Retina (tissue), 1 donor: ENCODE data around the gene ADAMTS2.

Experiments
- DNase-seq: peaks from one replicate; pipeline ENCODE4 v3.0.0-alpha.2; 2016

The ADAMTS2 gene

DNA sequence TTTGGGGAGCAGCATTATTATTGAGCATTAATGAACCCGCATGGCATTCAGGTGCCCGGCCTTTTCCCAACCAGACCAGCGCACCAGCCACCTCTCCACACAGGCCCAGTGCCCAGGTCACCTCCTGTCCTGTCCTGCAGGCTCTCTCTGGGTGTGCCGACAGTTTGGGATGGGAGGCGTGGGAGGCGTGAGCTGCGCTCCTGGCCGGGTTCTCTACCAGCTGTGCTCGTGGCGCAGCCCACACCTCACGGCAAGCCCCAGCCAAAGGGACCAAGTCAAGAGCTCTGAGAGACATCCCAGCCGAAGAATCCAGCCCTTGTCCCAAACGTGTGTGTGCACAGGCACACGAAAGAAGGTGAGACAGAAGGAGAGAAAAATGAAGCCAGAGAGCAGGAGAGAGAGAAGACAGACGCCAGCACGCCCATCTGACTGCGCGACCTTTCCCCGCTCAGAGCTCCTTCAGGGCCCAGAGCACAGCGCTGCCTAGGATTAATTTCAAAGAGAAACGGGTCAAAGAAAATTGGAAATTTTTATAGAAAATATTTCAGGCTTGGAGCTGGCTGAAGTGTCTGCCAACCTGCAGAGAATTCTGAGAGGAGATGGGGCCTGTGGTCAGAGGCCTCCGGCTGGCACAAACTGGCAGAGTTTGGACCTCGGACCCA, 81.7 kb downstream of the ADAMTS2 start:
- no peak for DNase-seq

DNA sequence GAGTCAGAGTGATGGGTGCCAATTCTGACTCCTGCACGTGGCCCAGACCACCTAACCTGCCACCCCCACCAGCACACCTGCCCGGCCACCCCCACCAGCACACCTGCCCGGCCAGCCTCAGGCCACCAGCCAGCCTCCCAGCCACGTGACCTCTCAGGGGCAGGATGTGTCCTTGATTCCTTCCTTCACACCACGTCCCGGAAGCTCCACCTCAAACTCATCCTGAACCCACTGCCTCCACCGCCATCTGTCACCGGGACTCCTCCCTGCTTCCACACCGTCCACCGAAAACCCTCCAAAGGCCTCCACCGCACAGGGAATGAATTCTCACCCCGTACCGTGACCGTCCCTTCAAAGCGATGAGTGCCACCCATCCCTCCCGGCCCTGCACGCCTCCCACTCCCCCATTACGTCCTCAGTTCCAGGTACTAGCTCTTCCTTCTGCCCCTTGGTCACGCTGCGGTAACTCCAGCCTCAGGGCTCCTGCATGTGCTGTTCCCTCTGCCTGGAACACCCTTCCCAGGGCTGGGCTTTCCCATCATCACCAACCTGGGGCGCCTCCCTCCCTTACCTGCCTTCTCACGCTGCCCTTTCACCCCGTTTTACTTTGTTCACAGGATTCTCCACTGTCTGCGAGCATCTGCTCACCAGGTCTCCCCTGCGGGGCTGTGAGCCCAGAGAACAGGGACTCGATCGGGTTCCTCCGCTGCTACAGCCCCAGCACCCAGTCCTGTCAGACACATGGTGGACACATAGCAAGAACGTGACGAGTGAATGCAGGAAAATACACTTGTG, 82.9 kb downstream of the ADAMTS2 start:
- no peak for DNase-seq

DNA sequence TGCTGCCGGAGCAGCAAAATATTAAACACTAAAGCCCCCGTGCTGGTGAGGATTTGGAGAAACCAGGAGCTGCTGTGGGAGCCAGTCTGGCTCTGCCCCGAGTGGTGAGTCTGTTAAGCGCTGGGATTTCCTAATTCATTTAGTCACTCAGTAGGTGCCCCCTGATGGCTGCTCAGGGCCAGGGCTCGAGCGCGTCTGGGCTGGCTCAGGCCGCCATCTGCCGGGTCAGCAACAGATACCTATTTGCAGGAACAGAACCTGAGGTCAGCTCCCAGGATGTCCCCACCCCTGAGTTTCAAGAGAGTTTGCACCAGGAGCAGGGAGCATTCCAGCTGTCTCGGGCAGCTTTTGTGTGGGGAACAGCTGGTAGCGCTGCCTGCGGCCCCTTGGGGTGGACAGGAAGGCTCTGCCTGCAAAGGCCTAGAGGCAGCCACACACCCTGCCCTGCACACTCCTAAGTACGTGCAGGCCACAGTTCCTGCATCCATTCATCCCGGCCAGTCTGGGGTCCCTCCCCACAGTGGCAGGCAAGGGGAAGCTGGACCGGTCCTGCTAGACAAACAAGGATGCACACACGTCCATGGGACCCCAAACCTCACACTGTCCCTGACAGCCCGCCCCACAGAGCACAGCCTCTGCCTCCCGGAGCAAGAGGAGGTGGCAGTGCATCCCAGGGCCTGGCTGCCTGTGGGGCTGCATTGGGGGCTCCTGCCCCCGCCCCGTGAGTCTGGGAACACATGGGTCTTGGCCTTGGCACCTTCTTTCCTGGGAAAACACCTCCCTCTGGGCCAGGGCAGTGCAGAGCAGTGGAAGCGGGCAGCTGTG, 83.7 kb downstream of the ADAMTS2 start:
- peak; percentile 75 for DNase-seq

DNA sequence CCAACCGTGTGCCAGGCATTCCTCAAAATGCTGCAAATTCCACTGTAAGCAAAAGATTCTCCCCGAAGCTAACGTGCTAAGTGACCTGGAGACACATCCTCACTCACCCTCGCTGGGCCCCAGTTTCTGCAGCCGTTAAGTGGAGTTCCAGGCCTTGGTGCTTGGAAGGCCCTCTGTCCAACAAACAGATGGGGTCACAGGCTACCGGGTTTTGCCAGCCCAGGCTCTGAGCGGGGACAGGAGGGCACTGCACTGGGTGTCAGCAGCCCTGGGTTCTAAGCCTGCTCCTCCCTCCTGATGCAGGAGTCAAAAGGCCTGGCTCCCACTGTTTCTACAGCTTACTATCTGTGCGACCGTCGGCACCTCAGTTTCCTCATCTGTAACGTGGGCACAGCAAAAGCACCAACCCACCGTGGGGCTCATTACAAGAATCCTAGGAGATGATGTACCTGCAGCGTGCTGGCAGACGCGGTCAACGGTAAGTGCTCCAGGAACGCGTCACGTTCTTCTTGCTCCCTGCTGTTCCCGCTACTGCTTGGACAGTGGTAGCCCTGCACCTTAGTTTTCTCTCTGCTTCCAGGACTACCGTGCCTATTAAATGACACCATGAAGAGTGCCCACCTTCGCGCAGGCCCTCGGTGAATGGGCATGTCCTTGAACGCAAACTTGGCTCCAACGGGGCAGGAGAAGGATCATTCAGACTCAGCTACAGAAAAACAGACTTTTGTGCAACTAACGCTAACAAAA, 84.8 kb downstream of the ADAMTS2 start:
- DNase-seq = no peak

DNA sequence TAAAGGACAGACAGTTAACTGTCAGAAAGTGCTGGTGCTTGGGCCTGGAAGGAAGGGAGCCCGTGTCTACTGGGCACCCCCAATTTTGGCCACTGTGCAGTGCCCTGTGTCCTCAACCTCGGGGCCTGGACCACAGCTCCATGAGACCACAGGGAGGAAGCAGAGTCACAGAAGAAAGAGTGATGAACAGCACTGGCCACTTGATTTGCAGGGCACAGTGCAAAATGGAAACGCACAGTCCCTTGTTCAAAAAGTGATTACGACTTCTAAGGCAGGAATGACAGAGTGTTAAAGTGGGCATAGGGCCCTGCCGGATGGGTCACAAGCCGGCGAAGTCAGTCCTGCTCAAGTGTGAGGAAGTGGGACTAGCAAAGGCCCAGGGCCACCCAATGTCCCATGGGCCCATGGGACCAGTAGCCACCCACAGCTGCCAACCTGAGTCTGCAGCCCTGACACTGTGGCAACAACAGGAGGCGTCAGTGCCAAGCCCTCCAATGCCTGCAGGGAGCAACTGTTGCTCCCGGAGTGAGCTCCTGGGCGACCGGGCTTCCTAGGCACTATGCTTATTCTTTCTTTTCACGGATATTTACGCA, 85.4 kb downstream of the ADAMTS2 start:
- no peak for DNase-seq

DNA sequence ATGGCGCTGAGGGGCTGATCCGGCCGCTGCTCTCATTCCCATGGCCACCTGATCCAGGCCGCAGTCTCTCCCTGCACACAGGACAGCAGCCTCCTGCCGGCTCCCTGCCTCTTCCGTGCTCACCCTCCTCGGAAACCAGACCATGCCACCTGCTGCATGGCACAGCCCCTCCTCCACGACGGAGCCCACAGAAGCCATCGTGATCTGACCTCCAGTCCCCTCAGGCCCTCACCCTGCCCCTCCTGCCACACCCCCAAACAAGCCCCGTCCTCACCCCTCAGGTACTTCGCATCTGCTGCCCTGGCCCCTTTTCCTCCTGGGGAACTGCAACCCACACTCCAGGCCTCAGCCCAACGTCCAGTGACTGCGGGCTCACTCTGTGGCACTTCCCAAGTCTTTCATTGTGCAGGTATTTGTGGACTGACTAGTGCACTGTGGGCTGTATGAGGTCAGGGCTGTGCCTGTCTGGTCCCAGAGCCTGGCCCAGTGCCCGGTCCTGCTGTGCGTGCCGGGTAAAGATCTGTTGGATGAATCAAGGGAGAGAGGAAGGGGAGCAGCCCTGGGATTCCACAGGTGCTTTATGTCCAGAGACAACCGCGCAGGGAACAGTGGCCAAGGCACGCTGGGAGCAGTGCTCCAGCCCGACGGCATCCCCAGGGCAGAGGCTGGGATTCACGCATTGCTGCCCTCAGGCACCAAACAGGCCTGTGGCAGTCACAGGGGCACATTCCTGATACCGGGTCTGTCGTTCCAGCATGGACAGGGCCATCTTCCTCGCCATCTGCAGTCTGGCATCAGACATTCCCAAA, 86.1 kb downstream of the ADAMTS2 start:
- no peak for DNase-seq

DNA sequence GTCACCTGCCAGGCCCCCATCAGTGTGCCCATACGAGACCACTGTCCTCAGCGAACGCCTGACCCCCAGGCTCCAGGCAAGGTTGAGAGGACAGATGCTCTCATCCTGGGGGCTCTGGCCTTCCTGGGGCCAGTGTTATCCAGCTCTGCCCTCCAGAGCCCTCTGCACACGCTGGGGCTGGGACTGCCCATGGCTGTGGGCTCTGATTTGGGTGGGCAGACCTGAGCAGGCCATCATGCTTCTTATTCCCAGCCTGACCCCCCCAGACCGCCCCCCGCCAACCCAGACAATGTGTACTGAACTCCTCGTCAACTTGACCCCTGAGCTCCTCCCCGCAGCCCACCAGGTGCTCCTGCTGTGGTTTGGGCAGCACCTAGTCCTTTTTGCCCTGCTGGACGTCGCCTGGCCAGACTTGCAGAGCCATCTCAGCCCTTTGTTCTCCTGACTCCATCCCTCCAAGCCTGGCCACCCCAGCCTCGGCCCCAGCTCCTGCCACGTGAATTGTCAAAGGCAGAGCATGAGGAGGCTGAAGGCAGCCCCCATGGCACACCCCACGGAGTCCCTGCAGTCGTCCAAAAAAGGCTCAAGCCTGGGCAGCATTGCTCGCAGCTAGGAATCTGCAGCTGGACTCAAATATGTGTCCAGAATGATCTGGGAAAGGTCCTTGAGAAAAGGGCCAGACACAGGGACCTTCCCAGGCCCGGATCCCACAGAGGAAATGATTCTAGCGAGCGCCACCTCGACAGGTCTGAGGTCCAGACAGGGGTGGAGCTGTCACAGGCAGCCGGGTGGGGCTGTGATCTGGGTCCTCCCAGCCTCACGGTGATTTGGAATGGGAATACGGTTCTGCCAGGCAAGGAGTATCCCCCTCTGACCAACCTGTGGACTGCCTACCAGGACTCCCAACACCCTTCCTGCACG, 87.0 kb downstream of the ADAMTS2 start:
- no peak for DNase-seq

DNA sequence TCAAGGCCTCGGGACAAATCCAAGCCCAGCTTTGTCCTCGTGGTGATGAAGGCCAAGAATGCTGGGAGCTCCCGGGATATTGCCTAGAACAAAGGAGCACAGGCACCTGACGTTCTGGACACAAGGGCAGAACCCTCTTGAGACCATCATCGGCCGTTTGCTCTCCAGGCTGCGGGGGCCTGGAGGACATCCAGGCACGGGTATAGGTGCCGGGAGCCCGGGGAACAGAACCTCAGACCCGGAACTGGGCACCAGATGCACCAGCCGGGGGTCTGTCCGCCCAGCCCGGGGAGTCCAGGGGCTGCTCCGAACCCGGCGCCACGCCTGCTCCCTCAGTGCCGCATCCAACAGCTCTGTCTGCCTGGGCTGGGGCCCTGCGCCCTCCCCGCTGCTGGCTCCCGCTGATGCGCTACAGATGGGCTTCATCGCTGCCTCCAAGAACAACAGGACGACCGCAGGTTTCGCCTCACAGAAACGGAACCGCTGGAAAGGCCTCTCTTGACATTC, 88.0 kb downstream of the ADAMTS2 start:
- DNase-seq = no peak

DNA sequence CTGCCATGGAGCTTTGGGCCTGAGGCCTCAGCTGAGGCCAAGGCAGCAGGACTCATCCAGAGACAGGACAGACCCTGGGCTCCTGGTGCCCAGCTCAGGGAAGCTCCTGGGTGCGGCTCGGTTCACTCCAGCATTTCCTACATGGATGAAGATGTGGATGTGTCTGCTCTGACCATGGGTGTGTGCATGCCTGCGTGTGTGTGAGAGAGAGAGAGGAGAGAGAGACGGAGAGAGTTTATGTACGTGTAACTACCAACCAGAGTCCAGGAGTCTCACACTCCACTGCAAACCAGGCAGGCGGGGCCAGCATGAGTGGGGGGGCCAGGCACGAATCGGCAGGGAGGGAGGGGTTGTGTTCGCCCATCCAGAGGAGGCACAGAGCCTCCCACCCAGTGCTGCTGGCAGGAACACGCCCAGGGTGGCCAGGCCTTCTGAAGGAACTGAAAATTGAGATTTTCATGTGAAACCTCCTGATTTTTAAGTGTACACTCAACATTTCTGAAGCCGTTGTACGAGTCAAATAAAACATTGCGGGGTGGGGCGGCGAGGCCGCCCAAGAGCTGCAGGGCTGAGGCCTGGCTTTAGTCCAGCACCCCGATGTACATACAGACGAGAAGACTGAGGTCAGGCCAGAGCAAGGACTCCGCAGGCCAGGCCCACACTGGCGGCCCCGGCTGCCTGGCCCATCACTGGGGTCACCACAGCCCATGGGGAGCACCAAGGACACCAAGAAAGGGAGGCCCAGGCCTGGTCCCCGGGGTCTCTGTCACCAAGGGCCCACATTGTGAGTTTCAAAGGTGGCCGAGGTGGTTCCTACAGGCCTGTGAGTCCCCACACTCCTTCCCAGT, 88.7 kb downstream of the ADAMTS2 start:
- no peak for DNase-seq

DNA sequence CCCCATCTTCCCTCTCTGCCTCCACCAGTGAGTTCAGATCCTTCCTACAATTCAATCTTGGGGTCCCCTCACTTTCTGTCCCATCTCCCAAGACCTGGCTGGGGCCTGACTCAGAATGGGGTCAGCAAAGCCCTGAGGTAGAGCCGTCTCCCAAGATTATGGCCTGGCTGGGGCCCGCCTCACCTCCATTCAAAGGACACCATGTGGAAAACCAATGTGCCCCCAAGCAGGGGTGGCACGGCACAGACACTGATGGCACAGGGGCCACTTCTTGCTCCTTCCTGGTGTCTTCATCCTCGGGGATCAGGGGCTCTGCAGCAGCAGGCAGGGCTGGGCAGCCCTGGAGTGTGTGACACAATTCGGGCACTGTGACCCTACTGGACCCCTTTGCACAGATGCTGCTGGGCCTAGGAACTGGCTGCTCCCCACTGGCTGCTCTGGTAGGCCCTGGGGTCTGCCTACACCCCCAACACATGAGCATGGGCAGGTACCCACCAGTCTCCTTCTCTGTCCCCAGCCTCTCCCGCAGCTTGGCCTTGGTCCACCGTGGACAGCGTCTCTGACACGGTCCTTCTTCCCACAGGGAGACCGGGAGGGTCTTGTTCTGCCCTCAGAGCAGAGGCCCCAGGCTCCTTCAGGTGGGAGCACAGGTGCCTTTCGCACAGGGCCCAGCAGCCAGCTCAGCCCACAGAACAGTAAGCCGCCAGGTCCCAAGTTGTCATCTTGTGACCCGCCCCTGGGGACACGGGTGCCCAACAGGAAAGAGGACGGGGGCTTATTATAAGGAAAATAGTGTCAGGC, 89.5 kb downstream of the ADAMTS2 start:
- no peak for DNase-seq

DNA sequence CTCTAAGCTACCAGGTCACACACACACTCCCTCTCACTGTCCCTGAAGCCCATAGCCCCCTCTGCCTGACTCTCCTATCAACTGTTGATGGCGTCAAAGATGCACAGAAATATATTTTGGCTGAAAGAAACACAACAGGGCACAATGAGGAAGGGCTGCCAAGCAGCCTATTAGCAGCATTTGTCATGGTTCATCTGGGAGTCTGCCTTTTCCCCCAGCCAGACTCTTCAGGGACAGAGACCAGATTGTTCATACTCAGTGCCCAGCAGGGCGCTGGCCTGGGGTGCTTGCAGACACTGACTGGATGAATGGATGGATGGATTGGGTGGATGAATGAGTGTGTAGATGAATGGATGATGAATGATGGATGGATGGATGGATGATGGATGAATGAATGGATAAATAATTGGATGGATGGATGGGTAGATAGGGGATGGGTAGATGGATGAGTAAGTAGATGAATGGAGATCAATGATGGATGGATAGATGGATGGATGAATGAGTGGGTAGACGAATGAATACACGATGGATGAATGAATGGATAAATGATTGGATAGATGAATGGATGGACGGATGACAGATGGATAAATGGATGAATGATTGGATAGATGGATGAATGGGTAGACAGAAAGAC, 90.5 kb downstream of the ADAMTS2 start:
- no peak for DNase-seq

DNA sequence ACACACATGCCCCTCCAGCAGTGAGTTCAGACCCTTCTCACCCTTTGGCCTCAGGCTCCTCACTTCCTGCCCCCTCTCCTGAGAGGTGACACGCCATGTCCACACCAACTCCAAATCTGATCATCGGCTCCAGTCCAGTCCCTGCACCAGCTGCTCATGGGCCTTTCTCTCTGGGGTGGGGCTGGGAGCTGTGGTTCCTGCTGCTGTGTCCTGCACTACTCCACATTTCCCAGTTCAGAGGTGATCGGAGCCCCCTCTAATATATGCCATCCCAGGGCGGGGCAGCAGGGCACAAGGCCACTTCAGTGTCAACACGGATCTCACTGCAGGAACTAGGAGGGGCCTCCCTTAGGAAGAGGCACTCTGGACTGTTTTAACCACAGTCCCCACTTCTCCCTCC, 91.5 kb downstream of the ADAMTS2 start:
- no peak for DNase-seq

DNA sequence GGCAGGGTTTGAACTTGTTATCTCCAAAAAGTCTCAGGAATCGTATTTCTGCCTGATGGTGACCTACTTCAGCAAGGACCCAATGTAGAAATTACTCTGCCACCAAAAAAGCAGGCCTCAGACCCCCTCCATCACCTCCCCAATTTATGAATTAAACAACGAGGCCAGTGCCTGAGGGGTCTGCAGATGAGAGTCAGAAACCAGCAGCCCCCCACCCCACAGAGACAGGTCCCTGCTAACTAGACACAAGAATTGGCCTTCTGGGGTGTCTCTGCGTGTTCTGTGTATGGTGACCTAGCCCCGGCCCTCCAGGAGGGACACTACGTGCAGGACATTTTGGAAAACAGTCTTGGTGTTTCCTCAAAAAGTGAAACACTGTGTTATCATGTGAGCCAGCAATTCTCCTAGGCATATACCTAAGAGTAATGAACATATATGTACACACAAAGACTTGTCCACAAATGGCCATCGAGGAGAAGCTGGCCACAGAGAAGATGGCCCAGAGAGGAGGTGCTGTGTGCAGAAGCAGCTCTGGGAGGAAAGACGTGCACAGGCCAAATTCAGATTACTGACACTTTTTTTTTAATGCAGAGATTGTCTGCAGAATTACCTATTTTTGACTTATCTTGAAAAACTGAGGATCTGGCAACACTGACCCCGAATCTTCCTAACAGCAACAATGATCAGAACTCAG, 93.8 kb downstream of the ADAMTS2 start:
- no peak for DNase-seq

DNA sequence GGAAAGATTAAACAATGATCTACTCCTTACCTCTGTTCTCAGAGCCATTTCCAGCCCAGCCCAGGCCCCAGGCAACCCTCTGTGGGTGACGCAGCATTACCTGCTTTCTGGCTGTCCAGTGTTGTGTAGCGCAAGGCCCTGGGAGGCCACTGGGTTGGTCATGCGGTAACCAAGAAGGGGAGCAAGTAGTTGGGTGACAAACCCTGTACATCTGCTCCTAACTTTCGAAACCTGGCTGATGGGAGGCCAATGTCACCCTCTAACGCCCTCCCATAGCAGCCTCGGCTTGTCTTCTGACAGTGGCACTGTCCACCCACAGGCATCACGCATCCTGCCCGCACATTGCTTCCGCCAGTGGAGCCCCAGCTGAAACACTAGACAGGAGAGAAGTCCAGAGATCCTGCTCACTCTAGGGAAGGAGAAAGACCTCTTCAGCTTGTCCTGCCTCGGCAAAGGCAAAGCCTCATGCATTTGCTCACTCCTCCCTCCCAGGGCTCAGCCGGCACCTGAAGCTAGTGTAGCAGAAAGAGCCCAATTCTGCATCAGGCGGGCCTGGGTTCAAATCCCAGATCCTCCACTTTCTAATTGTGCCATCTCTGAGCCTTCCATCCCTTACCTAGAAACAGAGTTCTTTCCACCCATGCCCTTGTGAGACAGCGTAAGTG, 94.6 kb downstream of the ADAMTS2 start:
- no peak for DNase-seq

DNA sequence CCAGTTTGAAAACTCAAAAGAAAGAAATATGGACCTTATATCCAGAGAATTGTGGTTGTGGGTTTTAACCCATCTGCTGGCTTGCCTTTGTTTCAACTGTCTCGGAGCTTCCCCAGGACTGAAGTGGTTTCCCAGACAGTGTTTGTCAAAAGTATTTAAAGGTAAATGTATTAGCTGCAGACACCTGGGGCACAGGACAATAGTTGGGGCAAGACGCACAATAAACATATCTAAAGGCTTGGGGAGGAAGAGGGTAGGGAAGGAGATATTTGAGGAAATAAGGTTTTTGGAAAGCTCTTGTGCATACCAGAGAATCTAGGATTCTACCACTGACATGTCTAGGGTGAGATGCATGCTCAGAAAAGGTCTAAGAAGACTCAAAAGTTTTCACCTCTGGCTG, 99.0 kb downstream of the ADAMTS2 start:
- no peak for DNase-seq

DNA sequence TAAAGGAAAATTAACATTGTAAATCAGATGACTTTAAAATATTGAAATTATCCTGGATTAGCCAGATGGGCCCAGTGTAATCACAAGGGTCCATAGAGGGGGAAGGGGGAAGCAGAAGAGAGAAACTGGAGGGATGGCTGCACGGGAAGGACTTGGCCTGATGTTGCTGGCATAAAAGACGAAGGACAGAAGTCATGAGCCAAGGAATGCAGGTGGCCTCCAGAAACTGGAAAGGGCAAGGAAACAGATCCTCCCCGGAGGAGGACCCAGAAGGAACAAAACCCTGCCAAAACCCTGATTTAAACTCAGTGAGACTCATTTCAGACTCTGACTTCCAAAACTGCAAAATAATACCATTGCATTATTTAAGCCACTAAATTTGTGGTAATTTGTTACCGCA, 100.2 kb downstream of the ADAMTS2 start:
- no peak for DNase-seq

DNA sequence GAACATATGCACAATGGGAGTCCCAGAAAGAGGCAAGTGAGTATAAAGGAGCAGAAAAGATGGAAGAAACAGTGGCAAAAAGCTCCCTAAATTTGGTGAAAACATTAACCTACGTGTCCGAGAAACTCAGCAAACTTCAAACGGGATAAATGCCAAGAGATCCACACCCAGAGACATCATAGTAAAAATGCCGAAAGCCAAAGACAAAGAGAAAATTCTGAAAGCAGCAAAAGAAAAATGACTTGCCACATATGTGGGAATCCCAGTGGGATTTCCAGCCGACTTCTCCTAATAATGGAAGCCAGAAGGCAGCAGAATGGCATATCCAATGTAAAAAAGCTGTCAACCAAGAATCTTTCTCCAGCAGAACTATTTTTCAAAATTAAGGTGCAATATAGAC, 101.2 kb downstream of the ADAMTS2 start:
- DNase-seq = no peak
